ENCODE measurements around the gene SLC12A8. TPM values are rescaled to one million over a fixed set of nuclear protein-coding genes. Genes with fewer than 3 reads are reported as not detected.

SLC12A8 gene
- total RNA-seq, 1 donor from 2014 or later: 8.0 TPM

GRCh38 chr3:125156456-125156855 lies 56.1 kb downstream of the SLC12A8 start:
- H3K27me3 Mint-ChIP-seq (ENCODE audit: low read depth): no peaks in the 10 kb centered on the region
- H3K9me3 Mint-ChIP-seq: no peaks in the 10 kb centered on the region
- no peaks in the 10 kb centered on the region for H3K36me3 Mint-ChIP-seq
- H3K4me3 Mint-ChIP-seq: no peak overlapping the region
- DNase-seq (ENCODE audit: low spot score in 2 of 2, unreplicated experiment in 2 of 2): no peak
- H3K4me1 Mint-ChIP-seq: peaks cover 17% of the 10 kb centered on the region
- TF ChIP-seq, protein P1, sequence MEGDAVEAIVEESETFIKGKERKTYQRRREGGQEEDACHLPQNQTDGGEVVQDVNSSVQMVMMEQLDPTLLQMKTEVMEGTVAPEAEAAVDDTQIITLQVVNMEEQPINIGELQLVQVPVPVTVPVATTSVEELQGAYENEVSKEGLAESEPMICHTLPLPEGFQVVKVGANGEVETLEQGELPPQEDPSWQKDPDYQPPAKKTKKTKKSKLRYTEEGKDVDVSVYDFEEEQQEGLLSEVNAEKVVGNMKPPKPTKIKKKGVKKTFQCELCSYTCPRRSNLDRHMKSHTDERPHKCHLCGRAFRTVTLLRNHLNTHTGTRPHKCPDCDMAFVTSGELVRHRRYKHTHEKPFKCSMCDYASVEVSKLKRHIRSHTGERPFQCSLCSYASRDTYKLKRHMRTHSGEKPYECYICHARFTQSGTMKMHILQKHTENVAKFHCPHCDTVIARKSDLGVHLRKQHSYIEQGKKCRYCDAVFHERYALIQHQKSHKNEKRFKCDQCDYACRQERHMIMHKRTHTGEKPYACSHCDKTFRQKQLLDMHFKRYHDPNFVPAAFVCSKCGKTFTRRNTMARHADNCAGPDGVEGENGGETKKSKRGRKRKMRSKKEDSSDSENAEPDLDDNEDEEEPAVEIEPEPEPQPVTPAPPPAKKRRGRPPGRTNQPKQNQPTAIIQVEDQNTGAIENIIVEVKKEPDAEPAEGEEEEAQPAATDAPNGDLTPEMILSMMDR (IDR thresholded peaks at IDR 0.05; ENCODE audit: unreplicated experiment): no peak
- no peak overlapping the region for H3K27ac Mint-ChIP-seq

DNA sequence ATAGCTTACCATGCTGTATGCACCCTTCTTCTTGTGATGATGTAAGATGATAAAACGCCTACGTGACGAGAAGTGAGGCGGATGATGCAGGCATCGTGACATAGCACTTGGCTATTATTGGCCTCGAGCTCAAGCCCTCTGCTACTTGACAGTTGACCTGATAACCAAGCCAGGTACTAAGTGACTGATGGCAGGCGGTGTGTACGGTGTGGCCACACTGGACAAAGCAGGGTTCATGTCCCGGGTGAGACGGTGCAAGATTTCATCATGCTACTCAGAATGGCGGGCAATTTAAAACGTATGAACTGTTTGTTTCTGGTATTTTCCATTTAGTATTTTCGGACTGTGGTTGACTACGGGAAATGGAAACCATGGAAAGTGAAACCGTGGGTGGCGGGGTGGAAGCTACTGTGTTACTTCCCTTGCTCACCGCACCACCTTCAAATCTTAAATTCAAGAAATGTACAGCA lies 57.7 kb downstream of the SLC12A8 start:
- no peak overlapping the region for H3K4me3 Mint-ChIP-seq
- no peaks in the 10 kb centered on the region for H3K9me3 Mint-ChIP-seq

DNA sequence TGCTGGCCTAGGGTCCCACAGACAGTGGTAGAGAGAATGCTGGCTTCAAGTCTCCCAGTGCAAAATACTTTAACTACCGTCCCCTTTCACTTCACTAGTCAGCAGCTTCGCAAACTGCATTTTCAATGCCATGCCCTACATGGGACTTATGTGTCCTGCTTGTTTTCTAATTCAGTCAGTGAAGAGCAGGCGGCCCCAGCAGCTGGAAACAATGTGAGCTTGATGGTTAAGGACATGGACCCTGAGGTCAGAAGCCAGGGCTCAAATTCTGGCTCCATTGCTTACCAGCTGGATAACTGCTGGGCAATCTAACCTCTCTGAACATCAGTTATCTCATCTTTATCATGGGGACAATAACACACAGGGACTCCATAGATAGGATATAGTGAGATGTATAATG lies 58.4 kb downstream of the SLC12A8 start:
- H3K27ac Mint-ChIP-seq: no peak overlapping the region
- TF ChIP-seq, protein P1 (IDR thresholded peaks at IDR 0.05; ENCODE audit: unreplicated experiment): no peak
- no peak for DNase-seq (ENCODE audit: low spot score in 2 of 2, unreplicated experiment in 2 of 2)
- no peaks in the 10 kb centered on the region for H3K36me3 Mint-ChIP-seq
- no peak overlapping the region for H3K4me3 Mint-ChIP-seq
- no peaks in the 10 kb centered on the region for H3K27me3 Mint-ChIP-seq (ENCODE audit: low read depth)
- peaks cover 9% of the 10 kb centered on the region for H3K4me1 Mint-ChIP-seq
- no peaks in the 10 kb centered on the region for H3K9me3 Mint-ChIP-seq

More for the DNA sequence above, 57.7 kb downstream of the SLC12A8 start:
- H3K27me3 Mint-ChIP-seq (ENCODE audit: low read depth): no peaks in the 10 kb centered on the region
- peaks cover 9% of the 10 kb centered on the region for H3K4me1 Mint-ChIP-seq
- H3K27ac Mint-ChIP-seq: no peak overlapping the region
- no peak for DNase-seq (ENCODE audit: low spot score in 2 of 2, unreplicated experiment in 2 of 2)
- no peaks in the 10 kb centered on the region for H3K36me3 Mint-ChIP-seq
- TF ChIP-seq, protein P1 (IDR thresholded peaks at IDR 0.05; ENCODE audit: unreplicated experiment): no peak

DNA sequence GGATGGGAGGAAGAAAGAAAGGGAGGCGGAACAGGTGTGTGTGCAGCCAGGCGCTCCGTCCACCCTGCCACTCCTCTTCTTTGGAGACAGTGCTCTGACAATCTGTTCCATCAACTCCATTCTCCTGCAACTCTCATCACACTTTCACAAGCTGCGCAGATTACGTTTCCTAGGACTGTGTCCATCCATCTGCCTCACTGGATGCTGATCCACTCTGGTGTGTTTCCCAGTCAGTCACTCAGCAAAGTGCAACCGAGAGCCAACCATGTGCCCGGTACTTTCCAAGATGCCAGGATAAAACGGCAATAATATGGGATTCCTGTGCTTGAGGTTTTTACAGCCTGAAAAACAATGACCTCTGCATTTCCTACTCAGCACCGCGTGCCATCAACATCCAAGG lies 59.6 kb downstream of the SLC12A8 start:
- H3K27me3 Mint-ChIP-seq (ENCODE audit: low read depth): no peaks in the 10 kb centered on the region
- no peak overlapping the region for H3K27ac Mint-ChIP-seq
- H3K9me3 Mint-ChIP-seq: no peaks in the 10 kb centered on the region
- peaks cover 4% of the 10 kb centered on the region for H3K4me1 Mint-ChIP-seq
- TF ChIP-seq, protein P1 (IDR thresholded peaks at IDR 0.05; ENCODE audit: unreplicated experiment): no peak
- H3K4me3 Mint-ChIP-seq: no peak overlapping the region
- DNase-seq (ENCODE audit: low spot score in 2 of 2, unreplicated experiment in 2 of 2): no peak
- no peaks in the 10 kb centered on the region for H3K36me3 Mint-ChIP-seq

GRCh38 chr3:125151916-125152315 lies 60.6 kb downstream of the SLC12A8 start:
- Mint-ChIP-seq H3K36me3 (no peaks in the 10 kb centered on the region), H3K4me1 (peaks cover 4% of the 10 kb centered on the region), H3K9me3 (no peaks in the 10 kb centered on the region), H3K4me3 (no peak overlapping the region), H3K27me3 (ENCODE audit: low read depth) (no peaks in the 10 kb centered on the region), H3K27ac (no peak overlapping the region)
- TF ChIP-seq, protein P1 (IDR thresholded peaks at IDR 0.05; ENCODE audit: unreplicated experiment): no peak
- no peak for DNase-seq (ENCODE audit: low spot score in 2 of 2, unreplicated experiment in 2 of 2)

GRCh38 chr3:125151442-125151817 lies 61.1 kb downstream of the SLC12A8 start:
- Mint-ChIP-seq H3K27ac (no peak overlapping the region), H3K4me3 (no peak overlapping the region)
- DNase-seq (ENCODE audit: low spot score in 2 of 2, unreplicated experiment in 2 of 2): no peak

More at GRCh38 chr3:125151442-125151817, 61.1 kb downstream of the SLC12A8 start:
- Mint-ChIP-seq H3K27me3 (ENCODE audit: low read depth) (no peaks in the 10 kb centered on the region), H3K4me1 (peaks cover 4% of the 10 kb centered on the region), H3K9me3 (no peaks in the 10 kb centered on the region), H3K36me3 (no peaks in the 10 kb centered on the region)
- TF ChIP-seq, protein P1 (IDR thresholded peaks at IDR 0.05; ENCODE audit: unreplicated experiment): no peak

Measured in mesothelial cell of epicardium (in vitro differentiated cells).